Islet of Langerhans (tissue), 1 donor: ENCODE results near the gene ACVR1.
A peak's percentile ranks its signal among the peaks of the same experiment; 100 is the strongest.
"Not testable (repeated sequence)": the region's sequence is repeated elsewhere in the genome, so short reads cannot be mapped to it uniquely, and the experiment has no call there.

Source experiments
- FAIRE-seq: peaks from one replicate; lab custom pipeline; 2011; peaks lifted over from hg19 to GRCh38; lab: Jason Lieb, UNC

Gene ACVR1

DNA sequence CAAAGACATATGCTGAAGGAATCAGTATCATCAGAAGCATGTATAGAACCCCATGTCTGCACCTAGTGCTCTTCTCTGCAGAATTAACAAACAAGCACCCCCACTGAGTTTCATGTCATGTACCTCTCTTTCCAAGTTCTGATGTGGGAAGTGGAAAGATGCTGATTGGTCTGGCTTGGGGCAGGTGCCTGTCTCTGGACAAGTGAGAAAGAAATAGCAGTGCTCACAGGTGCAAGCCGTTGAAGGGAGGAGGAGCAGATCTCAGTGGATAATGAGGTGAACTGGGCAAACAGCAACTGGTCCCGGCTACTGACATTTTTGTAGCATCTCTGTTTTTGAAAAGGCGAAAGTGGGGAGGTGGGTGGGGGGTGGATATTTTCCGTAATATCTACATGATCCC lies 17.5 kb upstream of the ACVR1 start:
- FAIRE-seq, result no peak

DNA sequence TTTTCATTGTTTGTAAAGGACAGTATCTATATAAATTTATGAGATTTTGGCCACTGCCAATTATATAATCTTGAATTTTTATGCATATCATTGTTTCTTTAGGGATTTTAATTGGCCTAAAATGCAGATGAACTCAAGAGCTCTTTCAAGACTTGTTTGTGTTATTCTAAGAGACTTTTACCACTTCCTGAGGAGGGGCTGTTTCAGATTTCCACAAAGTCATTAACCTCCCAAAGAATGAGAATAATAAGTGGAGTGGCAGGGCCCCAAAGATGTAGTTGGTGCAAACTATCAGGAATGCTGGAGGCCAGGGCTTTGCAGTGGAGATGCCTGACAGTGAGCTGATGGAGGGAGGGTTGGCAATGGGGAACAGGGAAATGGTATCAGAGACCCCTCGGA lies 15.5 kb upstream of the ACVR1 start:
- FAIRE-seq, result no peak

DNA sequence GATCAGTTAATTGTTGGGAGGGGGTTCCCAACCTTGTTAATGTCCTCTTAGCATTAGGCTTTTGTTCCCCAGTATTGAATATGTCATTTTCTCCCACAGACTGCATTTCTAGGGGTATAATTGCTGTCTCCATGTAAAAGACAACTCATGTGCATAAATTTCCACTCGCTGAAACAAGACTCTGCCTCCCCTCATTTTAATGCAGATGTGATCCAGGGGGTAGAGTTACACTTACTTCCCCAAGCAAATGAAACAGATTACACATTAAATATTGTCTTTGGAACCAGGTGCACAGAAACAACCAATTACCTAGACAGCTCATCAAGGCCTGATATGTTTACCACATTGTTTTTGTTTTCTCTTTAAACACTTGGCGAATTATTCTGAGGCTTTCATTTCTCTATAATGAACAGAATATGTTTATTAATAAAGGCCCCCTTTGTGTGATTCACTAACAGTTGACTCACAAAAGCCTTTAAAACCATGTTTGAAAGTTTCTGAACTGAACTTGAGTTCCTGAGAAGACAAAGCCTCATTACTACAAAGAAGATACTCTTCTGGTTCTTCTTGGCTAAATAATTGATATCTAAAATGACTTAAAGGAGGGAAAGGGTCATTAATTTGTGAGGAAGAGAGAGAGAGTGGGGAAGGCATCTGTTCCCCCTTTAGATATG lies 15.0 kb upstream of the ACVR1 start:
- FAIRE-seq, result peak; percentile 41

DNA sequence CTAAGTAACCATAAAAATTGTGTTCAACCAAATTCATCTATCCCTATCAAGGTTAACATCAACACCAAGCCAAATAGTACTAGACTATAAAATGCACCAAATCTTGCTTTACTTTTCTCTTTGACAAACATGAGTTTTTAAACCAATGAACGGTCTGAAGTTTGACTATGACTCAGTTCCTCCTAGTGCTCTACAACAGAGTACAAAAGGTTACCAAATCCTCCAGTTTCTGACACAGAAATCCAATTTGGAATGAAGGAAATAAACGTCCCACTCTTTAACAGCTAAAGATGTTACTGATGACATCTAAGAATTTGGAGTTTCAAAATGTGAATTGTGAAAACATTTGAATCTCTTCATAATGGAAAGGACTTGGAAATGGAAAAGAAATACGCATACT lies 11.8 kb upstream of the ACVR1 start:
- no peak for FAIRE-seq

DNA sequence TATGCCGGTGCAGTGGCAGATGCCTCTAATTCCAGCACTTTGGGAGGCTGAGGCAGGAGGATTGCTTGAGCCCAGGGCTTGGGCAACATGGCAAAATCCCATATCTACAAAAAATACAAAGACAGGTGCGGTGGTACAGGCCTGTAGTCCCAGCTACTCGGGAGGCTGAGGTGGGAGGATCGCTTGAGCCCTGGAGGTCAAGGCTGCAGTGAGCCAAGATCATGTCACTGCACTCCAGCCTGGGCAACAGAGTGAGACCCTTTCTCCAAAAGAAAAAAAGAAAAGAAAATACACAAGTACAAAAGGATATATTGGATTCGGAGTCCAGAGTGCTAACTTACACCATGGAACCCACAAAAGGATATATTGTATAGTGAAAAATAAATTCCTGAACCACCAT lies 8.4 kb upstream of the ACVR1 start:
- FAIRE-seq, result not testable (repeated sequence)

DNA sequence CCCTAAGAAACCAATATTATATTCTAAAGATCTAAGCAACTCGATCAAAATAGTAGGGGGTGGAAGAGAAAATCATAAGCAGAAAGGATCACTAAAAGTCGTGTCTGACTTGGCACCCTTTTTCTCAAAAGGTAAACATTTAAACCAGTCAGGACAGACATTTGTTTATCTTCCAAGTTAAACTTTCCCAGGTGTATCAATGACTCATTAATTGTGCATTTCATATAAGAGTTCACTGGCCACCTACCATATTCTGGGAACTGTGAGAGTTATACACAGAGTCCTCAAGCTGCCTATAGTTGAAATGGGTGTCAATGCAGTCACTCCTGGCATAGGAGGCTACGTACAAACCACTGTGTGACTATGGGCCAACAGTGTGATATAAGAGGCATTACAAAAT lies 4.8 kb upstream of the ACVR1 start:
- FAIRE-seq, result peak; percentile 27

DNA sequence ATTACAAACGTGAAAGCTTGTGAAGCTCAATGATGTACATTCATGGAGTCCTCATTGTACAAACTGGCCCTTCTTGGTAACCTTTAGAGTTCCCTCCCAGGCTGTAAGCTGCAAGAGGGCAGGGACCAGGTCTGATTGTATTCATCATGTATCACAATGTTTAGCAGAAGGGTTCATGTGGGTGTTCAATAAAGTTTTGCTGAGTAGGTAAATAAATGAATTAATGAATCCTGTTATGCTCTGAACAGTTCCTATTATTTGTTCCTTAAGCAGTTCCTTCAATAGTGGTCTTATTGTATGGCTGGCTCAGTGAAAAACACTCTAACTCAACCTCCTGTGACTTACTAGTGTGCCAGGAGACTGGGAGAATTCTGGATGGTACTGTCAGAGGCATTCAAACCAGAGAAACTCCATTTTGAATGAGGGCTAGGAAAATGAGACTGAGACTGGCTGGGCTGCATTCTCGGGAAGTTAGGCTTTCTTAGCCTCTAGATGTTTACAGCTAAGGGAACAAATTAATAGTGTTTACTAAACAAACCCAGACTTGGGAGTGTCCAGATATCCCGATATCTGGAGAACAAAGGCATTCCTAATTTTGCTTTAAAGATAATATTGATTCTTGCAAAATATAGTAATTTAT lies 1.8 kb upstream of the ACVR1 start:
- no peak for FAIRE-seq

DNA sequence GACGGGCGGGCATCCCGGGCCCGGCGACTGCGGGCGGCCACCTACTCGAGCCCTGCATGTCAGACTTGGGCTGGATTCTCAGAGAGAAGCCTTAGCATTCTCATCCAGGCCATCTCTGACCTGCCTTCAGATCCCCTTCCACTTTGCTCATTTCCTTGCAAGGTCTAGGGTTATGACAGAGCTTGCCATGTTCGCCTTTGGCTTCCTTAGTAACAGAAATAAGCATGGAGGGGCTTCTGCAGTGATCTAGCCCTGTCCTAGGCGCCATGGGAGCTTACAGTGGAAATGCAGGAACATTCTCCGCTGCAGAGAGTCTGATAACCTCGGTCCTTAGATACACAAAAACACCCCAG lies 632 bp upstream of the ACVR1 start:
- no peak for FAIRE-seq

DNA sequence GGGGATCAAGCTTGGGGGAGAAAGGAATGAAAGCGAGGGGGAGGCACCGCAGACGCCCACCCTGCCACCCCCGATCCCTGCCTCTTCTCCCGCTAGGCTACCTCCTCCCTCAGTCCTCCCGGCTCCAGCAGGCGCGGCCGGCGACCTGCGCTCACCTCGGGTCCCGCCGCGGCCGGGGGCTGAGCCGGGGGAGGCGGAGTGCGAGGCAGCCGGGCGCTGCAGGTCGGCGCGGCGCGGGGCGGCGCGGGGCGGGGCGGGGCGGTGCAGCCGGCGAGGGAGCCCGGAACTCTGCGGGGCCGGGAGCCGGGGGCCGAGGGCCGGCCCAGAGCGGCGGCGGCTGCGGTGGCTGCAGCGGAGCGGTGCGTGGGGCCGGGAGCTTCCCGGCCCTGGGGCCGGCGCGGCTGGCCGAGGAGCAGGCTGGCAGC lies 477 bp downstream of the ACVR1 start:
- no peak for FAIRE-seq

DNA sequence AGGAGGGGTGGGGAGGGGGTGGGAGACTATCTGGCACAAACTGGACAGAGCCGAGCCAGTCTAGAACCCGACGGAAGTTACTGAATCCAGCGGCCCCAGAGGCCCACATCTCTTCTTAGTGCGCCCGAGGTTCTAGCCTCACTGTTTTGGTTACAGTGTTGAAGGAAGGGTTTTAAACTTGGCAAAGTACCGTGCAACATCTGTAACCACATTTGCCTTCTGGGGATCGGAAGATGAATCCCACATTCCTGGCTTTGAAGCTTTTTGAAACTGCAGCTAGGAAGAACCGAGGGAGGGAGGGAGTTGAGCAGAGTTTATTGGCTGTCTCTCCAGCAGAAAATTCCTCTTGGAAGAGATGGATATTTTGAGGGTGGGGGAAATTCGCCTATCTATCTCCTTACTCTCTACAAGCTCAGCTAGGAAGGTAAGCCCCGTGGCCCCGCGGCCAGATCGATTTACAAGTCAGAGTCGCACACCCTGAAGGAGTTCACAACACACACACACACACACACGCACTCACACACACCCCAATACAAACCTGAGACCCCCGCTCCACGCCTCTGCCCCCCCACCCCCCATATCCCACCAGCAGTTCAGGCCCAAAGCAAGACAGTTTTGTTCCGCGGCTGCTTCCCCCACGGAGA lies 1.0 kb downstream of the ACVR1 start:
- FAIRE-seq, result no peak

DNA sequence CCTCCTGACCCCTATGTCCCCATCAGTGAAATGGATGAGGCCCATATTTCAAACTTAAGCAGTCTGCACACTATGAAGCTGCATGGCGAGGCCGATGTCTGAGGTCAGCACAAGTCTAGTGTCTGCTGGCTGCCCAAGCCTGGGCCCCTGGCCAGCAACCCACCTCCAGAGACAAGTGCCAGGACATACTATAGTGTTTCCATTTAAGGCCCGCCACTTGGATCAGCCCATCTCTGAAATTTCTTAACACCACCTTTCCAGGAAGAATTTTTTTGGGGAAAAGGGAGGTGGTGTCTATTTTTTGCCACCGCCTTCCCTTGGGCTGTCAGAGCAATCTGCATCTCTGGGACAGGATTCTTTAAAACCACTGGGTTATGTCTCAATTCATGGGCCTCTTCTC lies 1.8 kb downstream of the ACVR1 start:
- FAIRE-seq, result no peak

DNA sequence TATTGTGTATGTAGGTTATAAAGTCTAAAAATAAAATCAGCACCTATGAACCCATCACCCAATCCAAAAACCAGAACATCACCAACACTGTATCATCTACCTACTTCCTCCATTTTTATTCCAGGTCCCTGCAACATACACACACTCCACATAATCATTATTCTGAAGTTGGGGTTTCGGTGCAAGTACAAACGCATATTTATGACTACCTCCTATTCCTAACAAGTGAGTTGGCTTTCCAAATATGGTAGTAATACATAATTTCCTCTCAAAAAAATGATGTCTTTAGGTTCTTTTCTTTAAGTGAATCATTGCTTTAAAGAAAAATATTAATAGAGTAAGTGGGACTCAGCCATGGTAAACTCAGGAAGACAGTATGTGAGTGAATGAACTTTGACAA lies 3.3 kb downstream of the ACVR1 start:
- no peak for FAIRE-seq

DNA sequence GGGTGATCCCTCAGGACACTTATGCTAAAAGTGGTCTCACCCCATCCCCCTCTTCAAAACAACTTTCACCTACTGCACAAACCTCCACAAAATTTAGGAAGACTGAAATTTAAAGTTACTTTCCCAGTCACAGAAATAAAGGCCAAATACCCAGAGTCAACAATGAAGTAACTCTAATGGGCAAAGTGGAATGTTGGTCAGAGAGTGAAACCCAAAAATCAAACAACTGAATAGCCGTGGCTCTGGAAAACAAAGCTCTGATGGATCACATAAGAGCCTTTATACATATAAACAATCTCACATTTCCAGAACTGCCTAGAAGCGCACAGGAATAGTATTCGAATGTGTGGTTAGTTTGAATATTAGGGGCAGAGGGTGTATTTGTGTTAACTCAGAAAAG lies 4.7 kb downstream of the ACVR1 start:
- FAIRE-seq, result no peak

DNA sequence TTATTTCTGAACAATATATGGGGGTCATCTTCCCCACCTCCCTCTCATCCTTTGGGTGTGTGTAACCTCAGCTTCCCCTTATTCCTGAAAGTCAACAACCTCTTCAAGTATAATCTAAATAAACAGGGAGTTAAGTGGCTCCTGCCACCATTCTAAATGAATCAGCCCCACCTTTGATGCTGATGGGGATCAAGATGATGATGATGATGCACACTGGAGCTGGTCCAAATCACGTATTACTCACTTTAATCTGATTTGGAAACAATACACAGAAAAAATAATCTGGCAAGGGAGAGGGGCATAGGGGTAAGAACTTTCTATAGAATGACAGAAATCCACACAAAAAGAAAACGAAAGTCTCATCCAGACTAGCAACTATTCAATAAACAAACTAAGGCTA lies 7.1 kb downstream of the ACVR1 start:
- no peak for FAIRE-seq

DNA sequence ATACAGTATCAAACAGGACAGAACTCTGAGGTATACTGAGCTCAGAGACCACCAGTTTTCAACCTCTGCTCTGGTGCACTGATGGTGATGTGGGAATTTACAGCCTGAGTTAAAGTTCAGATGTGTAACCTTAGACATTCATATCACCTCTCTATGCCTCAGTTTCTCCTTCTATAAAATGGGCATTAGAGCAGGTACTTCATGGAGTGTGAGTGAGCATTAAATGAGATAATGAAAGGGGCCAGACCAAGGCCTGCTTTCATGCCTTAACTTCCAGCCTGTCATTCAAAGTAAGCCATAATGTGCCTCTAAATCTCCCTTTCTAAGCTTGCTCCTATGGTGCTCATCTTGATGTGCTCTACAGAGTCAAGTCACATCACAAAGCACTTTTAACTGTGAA lies 8.4 kb downstream of the ACVR1 start:
- no peak for FAIRE-seq

DNA sequence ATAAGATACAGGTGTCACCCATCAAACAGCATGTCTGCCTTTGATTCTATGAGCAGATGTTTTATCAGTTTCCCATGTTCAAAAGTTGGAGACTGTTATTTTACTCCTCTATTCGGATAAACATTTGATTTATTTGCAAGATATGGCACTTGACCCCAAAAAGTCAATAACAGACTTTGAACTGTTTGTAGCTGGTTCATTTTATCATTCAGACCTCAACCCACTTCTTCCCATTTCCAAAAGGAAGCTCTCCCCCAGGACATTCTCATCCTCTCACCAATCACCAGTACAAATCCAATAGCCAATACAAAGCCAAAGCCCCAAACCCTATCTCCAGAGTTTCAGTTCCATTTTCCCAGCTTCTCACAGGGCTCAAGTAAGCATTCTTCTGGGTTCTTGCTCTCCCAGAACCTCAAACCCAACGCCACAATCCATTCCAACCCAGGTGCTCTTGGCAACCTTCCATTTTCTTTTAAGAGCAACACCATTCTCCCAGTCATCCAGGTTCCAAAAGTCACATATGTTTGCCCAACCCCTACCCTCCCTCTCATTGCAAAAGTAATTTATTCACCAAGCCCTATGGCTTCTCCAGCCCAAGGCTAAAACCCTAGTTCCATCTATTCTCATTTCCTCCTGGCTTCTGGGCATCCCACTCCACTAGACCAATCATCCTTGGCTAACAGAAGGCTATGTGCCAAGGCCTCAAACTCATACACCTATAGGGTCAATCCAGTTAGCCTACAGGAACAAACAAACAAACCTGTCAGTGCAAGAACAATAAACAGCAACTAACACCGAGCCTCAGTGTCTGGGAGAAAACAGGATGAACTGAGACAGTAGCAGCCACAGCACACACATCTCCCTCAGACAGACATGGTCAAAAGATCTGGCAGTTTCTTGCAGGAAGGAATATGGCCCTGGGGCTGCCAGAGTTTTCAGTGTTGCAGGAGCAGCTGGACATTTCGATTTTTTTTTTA lies 9.2 kb downstream of the ACVR1 start:
- no peak for FAIRE-seq

DNA sequence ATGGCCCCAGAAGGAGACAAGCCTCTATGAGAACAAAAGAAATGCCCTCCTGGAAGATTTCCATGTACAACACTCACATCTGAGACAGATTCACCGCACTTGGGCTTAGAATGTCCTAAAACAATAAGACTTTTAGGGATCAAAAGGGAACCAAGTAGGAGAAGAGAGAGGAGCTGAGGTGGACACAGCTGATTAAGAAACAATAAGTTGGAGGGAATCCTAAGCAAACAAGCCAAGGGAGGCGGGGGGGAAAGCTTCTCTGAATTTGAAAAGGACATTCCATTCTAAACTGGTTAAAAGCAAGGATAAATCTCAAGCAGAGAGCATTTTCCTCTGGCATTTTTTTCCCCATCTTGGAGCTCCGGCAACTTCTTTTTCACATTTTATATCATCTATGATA lies 9.9 kb downstream of the ACVR1 start:
- FAIRE-seq, result no peak

DNA sequence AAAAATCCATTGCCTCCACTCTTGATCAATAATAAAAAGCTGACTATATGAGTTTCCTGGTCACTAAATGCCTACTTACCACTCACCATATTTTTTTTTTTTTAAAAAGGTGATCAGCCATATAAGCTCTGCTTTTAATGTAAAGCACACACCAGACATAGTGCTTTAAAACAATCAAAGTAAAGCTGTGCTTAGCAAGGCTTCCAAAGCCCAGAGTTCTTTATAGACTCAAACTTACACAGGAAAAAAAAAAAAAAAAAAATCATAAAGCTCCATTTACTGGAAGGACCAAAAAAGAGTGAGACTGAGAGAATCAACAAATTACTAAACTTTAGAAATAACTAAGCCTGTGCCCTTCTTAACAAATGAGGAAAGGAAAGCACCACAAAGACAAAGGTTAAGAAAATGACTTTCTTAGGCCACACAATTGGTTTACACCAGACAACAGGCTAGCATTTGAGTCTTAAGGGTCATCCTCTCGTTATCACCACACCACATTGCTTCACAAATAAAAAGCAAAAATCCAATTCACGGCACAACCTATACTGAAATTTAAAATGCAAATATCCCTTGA lies 11.2 kb downstream of the ACVR1 start:
- FAIRE-seq, result no peak

DNA sequence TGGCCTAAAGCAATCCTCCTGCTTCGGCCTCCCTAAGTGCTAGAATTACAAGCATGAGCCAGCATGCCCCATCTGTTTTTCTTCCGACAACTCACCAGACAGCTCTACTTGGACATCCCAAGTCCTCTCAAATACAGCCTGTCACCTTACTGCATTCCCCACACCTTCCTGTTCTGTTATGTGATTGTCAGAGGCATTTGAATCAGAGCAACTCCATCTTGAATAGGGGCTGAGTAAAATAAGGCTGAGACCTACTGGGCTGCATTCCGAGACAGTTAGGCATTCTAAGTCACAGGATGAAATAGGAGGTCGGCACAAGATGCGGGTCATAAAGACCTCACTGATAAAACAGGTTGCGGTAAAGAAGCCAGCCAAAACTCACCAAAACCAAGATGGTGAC lies 17.3 kb downstream of the ACVR1 start:
- no peak for FAIRE-seq

DNA sequence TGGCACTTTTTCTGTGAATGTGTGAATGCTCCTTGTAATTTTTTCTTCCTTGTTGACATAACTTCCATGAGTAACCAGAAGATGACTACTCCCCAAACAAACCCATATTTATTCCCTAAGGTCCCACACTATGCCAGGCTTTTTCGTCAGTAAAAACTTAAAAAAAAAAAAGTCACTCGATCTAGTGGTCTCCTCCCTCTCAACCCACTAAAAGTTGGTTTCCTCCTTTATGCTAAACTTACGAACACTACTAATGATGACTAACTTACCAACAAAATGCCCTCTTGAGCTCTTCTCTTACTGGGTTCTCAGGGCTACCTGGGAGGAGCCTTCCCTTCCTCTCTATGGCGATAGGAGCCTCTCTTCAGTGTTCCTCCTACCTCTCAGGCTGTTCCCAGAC lies 18.2 kb downstream of the ACVR1 start:
- FAIRE-seq, result no peak

DNA sequence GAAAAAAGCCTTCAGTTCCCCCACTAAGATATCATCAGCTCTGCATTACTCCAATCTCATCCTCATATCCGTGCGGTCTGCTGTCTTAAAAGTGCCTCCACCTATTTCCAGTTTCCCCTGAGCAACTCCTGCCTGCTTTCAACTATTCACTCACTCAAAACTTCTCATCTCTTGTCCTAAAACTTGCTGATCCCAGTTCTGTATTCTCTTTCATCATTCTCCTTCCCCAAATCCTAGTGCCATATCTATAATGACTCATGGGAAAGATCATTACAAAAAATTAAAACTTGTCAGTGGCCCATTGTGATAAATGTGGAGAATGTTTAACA lies 20.0 kb downstream of the ACVR1 start:
- FAIRE-seq, result no peak

DNA sequence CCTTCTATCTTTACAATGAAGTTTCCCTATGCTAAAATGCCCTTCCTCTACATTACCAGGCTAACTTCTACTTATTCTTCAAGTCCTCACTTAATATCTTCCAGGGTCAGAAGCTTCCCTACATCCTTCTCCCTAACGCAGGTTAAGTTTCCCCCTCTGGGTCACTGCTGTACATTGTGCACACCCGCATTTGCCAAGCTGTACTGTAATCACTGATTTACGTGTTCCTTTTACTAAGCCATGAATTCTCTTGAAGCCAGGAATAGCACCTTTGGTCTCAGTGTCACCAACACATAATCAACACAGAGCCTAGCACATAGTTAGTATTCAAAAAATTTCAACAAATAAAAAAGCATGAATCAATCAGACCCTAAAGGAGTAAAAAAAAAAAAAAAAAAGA lies 22.3 kb downstream of the ACVR1 start:
- no peak for FAIRE-seq

DNA sequence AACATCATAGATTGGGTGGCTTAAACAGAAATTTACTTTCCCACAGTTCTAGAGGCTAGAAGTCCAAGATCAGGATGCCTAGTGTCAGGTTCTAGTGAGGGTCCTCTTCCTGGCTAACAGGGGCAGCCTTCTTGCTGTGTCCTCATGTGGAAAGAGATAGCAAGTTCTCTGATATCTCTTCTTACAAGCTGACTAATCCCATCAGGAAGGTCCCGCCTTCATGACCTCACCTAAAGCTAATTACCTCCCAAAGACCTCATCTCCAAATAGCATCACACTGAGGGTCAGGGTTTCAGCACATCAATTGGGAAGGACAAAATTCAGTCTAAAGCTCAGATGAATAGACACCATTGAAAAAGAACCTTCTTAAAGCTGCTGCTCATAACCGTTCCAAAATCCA lies 22.9 kb downstream of the ACVR1 start:
- FAIRE-seq, result no peak
